Eye (tissue), 1 donor: ENCODE results near the gene SOX2.

ENCODE experiments used
- DNase-seq: peaks from one replicate; pipeline ENCODE4 v3.0.0-alpha.2; 2015

Gene SOX2

DNA sequence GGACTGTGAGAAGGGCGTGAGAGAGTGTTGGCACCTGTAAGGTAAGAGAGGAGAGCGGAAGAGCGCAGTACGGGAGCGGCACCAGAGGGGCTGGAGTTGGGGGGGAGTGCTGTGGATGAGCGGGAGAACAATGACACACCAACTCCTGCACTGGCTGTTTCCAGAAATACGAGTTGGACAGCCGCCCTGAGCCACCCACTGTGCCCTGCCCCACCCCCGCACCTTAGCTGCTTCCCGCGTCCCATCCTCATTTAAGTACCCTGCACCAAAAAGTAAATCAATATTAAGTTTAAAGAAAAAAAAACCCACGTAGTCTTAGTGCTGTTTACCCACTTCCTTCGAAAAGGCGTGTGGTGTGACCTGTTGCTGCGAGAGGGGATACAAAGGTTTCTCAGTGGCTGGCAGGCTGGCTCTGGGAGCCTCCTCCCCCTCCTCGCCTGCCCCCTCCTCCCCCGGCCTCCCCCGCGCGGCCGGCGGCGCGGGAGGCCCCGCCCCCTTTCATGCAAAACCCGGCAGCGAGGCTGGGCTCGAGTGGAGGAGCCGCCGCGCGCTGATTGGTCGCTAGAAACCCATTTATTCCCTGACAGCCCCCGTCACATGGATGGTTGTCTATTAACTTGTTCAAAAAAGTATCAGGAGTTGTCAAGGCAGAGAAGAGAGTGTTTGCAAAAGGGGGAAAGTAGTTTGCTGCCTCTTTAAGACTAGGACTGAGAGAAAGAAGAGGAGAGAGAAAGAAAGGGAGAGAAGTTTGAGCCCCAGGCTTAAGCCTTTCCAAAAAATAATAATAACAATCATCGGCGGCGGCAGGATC is at the start of gene SOX2:
TSS of gene SOX2 (plus strand) at position 601 of the 811 bp plus-strand sequence. CDS start 436 bp downstream, outside the sequence.
- peak; percentile 95 for DNase-seq

DNA sequence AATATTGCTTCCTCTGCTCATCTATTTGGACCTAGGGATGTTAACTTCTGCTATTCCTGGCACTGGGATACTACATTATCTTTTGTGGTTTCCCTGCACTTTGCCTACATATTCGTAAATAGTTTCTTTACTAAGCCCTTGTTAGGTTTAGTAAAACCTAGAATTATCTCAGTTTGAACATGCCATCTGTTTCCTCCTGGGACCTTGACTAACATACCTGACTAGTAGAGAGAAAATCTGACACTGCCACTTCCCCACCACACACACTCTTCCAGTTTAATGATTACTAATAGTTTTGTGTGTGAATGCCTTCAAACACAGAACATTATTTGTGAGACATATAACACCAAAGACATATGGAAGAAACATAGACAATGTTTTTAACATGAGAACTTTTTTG is 28.2 kb upstream of the SOX2 start:
- no peak for DNase-seq

GRCh38 chr3:181687190-181687589 is 24.5 kb upstream of the SOX2 start:
- no peak for DNase-seq

DNA sequence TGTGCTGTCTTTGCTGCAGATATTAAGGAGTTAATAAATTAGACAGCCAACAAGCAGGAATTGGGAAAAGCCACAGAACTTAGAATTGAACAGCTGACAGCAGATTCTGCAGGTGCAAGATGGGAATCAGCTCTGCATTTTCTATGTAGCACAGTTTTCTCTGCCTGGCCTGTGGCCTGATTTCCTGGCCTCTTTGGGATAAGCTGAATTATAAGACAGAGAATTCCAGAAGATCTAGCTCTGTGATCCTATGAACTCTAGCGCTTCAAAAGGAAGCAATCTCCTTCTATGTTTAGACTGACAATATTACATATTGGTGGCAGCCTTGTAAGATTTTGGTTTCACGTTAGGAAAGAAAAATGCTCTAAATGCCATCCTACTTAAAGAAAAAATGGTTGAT is 24.0 kb upstream of the SOX2 start:
- no peak for DNase-seq

- no peak for DNase-seq
Measured at GRCh38 chr3:181689546-181689945, 22.2 kb upstream of the SOX2 start.

DNA sequence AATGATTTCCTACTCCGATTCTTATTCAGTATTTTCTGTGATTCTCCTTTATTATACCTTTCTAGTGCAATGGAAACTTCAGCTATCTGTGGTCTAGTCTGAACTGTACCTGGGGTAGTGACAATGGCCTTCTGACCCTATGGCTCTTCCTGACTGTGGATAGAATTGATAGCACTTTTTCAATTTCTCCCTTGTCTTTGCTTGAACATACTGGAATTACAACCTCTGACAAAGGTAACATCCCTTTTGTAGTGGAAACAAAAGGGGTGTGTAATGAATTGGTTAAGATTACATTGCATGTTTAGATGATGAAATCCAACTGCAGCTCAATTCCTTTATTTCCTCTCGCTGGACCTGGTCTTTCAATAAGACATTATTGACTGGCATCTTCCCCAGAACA is 21.0 kb upstream of the SOX2 start:
- no peak for DNase-seq

DNA sequence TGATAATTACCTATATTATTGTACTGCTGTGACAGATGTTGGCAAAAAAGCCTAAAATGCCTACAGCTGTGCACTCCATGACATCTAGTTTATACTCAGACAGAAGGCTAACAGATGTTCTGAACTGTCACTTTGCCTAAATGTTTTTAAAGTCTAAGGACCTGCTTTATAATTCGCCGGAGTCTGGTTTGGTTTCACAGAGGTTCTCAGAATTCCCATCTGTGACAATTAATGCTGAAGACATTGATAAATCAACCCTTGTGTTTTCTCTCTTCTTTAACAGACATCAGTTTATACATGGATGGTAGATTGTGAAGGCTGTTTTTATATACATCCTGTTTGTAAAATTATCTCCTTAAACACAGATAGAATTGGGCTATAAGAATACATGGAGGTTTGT is 19.8 kb upstream of the SOX2 start:
- DNase-seq = peak; percentile 10

- no peak for DNase-seq
Measured at GRCh38 chr3:181692311-181693145, 19.2 kb upstream of the SOX2 start.

GRCh38 chr3:181693280-181693679 is 18.4 kb upstream of the SOX2 start:
- DNase-seq = no peak

DNA sequence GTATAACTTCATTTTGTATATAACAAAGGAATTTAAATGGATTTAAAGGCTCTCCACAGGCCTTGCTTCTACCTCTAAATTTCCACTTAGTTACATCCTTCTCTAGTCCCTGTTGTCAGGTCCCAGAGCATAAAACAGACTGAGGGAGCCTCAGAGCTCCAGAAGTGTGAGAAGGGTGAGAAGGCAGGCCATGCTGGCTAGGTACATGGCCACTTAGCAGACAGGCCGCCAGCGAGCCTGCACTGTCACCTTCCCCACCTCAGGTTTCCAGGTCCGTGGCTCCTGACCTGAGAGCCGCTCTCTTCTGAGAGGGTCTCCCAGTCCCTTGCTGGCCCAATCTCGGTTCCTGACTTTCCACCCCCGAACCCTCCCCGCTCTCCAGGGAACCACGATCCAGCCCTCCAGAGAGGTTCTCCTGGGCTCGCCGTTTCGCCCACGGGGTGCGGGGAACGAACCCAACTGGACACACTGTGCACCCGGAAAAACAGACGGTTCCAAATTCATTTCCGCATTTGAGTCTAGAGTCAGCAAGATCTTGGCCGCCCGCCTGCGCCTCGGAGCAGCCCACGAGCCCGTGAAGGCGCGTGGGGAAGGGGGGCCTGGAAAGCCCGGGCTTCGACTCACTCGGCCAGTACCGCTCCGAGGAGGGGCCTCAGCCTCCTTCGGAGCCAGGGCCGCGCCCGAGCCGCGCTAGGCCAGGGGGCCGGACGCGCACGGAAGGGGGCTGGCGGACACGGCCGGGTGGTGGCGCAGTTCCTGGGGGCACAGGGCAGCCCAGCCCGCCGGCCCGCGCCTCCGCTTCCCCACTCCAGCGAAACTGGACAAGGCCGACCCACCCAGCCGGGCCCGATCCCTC is 16.7 kb upstream of the SOX2 start:
- DNase-seq = peak; percentile 78

GRCh38 chr3:181695661-181696491 is 15.8 kb upstream of the SOX2 start:
- peak; percentile 77 for DNase-seq

DNA sequence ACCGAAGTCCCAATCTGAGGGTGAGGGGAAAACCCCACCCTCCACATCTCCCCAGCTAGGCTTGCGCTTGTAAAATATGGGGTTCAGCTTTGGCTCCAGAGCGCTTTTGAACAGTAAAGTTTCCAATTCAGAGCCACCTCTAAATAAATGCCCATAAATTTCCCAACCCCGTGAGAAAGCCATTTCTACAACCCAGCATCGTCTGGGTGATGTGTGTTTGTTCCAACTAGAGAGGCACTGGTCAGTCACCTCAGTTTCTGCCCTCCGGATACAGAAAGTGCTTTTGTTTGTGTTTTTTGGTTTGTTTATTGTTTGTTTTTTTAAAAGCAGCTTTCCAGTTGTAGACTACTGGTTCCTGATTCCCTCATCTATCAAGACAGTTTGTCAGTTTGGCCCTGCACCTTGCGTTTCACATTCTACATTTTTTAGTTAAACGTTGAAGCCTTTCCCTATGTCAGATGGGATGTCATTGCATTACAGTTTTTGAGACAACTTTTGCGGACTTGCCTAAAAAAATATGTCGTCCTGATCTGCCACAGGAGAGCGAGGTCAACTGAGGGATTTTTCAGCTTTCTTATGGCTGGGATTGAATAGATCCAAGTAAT is 15.0 kb upstream of the SOX2 start:
- DNase-seq = peak; percentile 20

DNA sequence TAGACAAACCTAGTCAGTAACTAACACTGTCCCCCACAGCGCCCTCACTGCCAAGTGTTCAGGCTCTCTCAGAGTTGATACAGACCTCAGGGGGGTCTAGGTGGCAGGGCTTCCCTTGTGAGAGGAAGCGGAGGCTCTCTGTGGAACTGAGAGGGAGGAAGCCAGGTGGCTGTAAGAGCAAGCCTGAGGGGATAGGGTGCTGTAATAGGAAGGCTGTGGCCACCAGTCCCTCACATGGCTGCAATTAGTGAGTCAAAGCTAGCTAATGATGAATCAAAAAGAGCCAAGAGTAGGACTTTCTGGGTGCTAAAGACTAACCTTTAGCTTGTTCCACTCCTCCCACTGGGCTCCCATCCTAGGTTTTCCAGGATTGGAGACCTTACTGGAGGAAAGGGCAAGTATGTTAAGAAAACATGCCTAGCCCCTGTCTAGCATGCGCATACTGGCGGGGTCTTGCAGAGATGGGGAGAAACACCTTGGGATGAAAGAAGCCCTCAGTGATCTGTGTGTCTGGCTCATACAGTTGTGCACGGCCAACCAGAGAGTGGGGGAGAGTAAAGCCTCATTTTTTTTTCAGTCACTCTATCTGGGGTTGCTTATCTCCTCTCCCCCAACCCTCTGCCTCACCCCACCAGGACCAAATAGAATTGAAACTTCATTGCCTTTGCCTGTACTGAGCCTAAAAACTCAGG is 13.3 kb upstream of the SOX2 start:
- DNase-seq = peak; percentile 12

- peak; percentile 59 for DNase-seq
Measured at GRCh38 chr3:181699171-181699903, 12.4 kb upstream of the SOX2 start.

GRCh38 chr3:181700168-181701087 is 11.3 kb upstream of the SOX2 start:
- DNase-seq = peak; percentile 97

- DNase-seq = no peak
Measured at GRCh38 chr3:181701096-181701495, 10.6 kb upstream of the SOX2 start.

GRCh38 chr3:181703601-181704420 is 7.9 kb upstream of the SOX2 start:
- DNase-seq = peak; percentile 70

DNA sequence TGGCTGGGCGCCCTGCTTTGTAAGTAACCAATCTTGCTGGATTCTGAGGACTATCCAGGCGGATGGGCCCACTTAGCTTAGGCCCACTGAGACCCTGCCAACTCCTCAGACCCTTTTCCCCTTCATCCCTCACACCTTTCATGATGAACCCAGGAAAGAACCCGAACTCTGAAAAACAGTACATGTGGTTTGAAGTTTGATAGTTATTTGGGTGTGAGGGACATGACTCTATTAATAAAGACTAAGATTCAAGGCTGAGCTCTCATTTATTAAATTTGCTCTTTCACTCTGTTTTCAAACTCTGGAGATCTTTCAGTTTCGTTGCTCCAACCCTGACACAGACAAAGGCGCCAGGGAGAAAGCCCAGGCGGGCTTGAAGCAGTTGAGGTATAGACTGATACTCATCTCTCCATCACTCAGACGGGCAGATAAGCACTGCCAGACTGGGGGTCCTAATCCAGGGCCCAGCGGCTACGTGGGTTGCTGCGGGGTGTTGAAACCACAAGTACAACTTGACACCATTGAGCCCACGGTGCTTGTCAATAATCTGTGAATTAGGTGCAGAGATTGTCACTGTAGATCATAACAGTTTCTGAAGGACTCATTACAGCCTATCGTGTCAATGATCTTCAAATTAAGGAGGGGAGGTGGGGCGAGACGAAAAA is 7.2 kb upstream of the SOX2 start:
- DNase-seq = peak; percentile 46
